GM19467 (cell line): Measurements from ENCODE around the gene PXN.
"Not testable (repeated sequence)": the region's sequence is repeated elsewhere in the genome, so short reads cannot be mapped to it uniquely, and the experiment has no call there.

ENCODE experiments used
- ATAC-seq: cut with Tn5 transposase; IDR thresholded peaks from one replicate; pipeline ENCODE4 v1.9.1; 2021; ENCODE audit warnings: mild to moderate bottlenecking, moderate library complexity; ENCODE audit not compliant: unreplicated experiment

PXN gene

GRCh38 chr12:120227233-120228040 is 38.1 kb downstream of the PXN start:
- ATAC-seq: no peak

GRCh38 chr12:120225852-120226640 is 39.5 kb downstream of the PXN start:
- no peak for ATAC-seq

GRCh38 chr12:120225200-120225558 is 40.4 kb downstream of the PXN start:
- no peak for ATAC-seq

- no peak for ATAC-seq
These were observed 41.0 kb downstream of the PXN start for GRCh38 chr12:120224304-120225199.

- ATAC-seq: no peak
These were observed 41.8 kb downstream of the PXN start for GRCh38 chr12:120223458-120224303.

GRCh38 chr12:120222288-120222832 is 43.2 kb downstream of the PXN start:
- no peak for ATAC-seq

- ATAC-seq: no peak
These were observed 44.0 kb downstream of the PXN start for GRCh38 chr12:120221576-120221900.

- no peak for ATAC-seq
These were observed 44.5 kb downstream of the PXN start for GRCh38 chr12:120220838-120221575.

GRCh38 chr12:120218680-120219606 is 46.6 kb downstream of the PXN start:
- ATAC-seq: no peak

- ATAC-seq: no peak
These were observed 48.6 kb downstream of the PXN start for GRCh38 chr12:120216742-120217605.

- no peak for ATAC-seq
These were observed 49.5 kb downstream of the PXN start for GRCh38 chr12:120215766-120216735.

- no peak for ATAC-seq
These were observed 50.2 kb downstream of the PXN start for GRCh38 chr12:120215357-120215735.

GRCh38 chr12:120214626-120215356 is 50.7 kb downstream of the PXN start:
- no peak for ATAC-seq

GRCh38 chr12:120213758-120214157 is 51.8 kb downstream of the PXN start:
- no peak for ATAC-seq

GRCh38 chr12:120213182-120213581 is 52.3 kb downstream of the PXN start:
- ATAC-seq: not testable (repeated sequence)

- no peak for ATAC-seq
These were observed 53.2 kb downstream of the PXN start for GRCh38 chr12:120212301-120212700.
